ENCODE measurements around the gene BCL6B.

DNA sequence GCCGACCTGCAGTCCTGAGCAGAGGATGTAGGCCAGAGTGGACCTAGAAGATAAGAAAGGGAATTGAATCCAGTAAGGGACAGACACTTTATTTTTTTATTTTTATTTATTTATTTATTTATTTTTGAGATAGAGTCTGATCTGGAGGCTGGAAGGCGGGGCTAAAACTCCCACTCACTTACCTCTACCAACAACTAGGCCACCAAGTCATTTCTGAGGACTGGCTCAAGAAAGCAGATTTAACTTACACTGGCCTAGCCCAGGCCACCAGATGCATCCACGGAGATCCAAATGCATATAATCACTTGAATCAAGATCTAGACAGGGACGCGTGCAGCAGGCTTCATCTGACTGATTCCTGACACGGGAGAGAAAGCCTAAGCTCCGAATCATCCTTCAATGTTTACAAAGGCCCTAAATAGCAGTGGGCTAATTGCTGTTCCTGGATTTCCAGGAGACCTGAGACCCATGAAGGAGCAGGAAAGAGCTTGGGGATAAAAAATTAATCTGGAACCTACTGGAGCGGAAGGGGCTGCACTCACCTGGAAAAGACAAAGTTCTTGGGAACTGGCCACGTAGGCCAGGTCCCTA lies 28.1 kb upstream of the BCL6B start:
- TF ChIP-seq, protein P1, sequence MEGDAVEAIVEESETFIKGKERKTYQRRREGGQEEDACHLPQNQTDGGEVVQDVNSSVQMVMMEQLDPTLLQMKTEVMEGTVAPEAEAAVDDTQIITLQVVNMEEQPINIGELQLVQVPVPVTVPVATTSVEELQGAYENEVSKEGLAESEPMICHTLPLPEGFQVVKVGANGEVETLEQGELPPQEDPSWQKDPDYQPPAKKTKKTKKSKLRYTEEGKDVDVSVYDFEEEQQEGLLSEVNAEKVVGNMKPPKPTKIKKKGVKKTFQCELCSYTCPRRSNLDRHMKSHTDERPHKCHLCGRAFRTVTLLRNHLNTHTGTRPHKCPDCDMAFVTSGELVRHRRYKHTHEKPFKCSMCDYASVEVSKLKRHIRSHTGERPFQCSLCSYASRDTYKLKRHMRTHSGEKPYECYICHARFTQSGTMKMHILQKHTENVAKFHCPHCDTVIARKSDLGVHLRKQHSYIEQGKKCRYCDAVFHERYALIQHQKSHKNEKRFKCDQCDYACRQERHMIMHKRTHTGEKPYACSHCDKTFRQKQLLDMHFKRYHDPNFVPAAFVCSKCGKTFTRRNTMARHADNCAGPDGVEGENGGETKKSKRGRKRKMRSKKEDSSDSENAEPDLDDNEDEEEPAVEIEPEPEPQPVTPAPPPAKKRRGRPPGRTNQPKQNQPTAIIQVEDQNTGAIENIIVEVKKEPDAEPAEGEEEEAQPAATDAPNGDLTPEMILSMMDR (conservative IDR thresholded peaks at IDR 0.05; ENCODE audit: low read length), result no peak
- TF ChIP-seq EZH2phosphoT487 (IDR thresholded peaks at IDR 0.05; ENCODE audit: borderline replicate concordance, low read depth, low read length), result no peak
